ENCODE measurements around the gene PTBP3.

DNA sequence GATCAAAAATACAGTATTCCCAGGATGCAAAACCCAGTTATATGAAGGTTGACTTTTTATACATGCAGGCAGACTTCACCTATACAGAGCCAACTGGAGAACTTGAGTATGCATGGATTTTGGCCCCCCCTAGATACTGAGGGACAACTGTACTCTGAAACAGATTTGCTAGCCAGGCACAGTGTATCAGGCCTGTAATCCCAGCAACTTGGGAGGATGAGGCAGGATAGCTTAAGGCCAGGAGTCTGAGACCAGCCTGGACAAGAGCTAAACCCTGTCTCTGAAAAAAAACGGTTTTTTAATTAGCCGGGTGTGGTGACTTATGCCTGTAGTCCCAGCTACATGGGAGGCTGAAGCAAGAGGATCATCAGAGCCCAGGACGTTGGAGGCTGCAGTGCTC is 21.9 kb downstream of the PTBP3 start:
- TF ChIP-seq CTCF (IDR thresholded peaks at IDR 0.05; ENCODE audit: poor library complexity, severe bottlenecking) (no peak), EP300 (conservative IDR thresholded peaks at IDR 0.05; ENCODE audit: poor library complexity, severe bottlenecking) (no peak), EZH2 (IDR thresholded peaks at IDR 0.05; ENCODE audit: borderline replicate concordance, insufficient read depth, low read length, poor library complexity, severe bottlenecking) (no peak), RAD21 (conservative IDR thresholded peaks at IDR 0.05) (no peak)

Measured in neural cell (in vitro differentiated cells).